ENCODE results near the gene KRT16. TPM values are rescaled to one million over a fixed set of nuclear protein-coding genes. Genes with fewer than 3 reads are reported as not detected.
"Not testable (repeated sequence)": the region's sequence is repeated elsewhere in the genome, so short reads cannot be mapped to it uniquely, and the experiment has no call there.

Gene KRT16
- total and polyA plus RNA-seq, 2 donors, result 0.20 TPM; not detected in 1

GRCh38 chr17:41582061-41582968 lies 30.3 kb downstream of the KRT16 start:
- not testable (repeated sequence) for H3K4me3 ChIP-seq (ENCODE audit: low read depth, low read length); DNase-seq (ENCODE audit: extremely low spot score); H3K27ac ChIP-seq (ENCODE audit: low read depth); H3K4me1 ChIP-seq (ENCODE audit: insufficient read depth); H3K36me3 ChIP-seq (ENCODE audit: insufficient read depth)
- 87% methylated on average over 13 of the region's 13 CpGs for WGBS

GRCh38 chr17:41581366-41582060 lies 31.1 kb downstream of the KRT16 start:
- Histone ChIP-seq H3K36me3 (ENCODE audit: insufficient read depth) (no peaks in the 10 kb centered on the region), H3K4me1 (ENCODE audit: insufficient read depth) (no peaks in the 10 kb centered on the region), H3K4me3 (ENCODE audit: low read depth, low read length) (no peak overlapping the region), H3K27ac (ENCODE audit: low read depth) (no peak overlapping the region)
- DNase-seq (ENCODE audit: extremely low spot score), result no peak
- 90% methylated on average over 4 of the region's 4 CpGs for WGBS

DNA sequence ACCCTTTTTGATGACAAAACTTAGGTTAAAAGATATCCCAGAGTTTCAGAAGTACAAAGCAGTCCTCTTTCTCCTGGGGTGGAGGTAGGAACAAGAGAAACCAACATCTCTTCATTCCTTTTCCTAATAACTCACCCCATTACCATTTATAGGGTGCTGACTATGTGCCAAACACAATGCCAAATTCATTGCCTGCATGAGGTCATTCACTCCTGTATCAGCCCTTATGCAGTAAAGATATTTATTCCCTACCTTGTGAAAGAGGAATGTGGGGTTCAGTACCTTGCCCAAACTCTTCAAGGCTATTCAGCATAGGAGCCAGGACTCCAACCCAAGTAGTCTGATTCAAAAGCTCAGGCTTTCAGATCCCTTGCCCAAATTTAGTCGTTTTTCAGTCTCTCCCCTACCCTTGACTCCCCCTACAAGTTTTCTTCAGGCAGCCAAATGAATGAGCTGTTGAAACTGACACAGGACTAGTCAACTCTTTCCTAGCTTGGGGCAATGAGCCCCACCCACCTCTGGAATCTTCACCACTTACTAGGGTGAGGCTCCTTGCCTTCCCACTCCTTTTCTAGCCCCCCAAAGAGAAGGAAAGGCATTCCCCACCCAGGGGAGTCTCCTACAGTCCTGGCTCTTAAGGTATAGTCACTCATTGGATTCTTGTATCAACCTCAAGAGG lies 31.7 kb downstream of the KRT16 start:
- DNase-seq (ENCODE audit: extremely low spot score), result no peak
- no peak overlapping the region for H3K27ac ChIP-seq (ENCODE audit: low read depth)
- no peaks in the 10 kb centered on the region for H3K4me1 ChIP-seq (ENCODE audit: insufficient read depth)
- WGBS, result 61% methylated on average over 1 of the region's 1 CpG
- H3K4me3 ChIP-seq (ENCODE audit: low read depth, low read length), result no peak overlapping the region
- H3K36me3 ChIP-seq (ENCODE audit: insufficient read depth), result no peaks in the 10 kb centered on the region

- no peak for DNase-seq (ENCODE audit: extremely low spot score)
These were observed 32.4 kb downstream of the KRT16 start for GRCh38 chr17:41580244-41580575.

DNA sequence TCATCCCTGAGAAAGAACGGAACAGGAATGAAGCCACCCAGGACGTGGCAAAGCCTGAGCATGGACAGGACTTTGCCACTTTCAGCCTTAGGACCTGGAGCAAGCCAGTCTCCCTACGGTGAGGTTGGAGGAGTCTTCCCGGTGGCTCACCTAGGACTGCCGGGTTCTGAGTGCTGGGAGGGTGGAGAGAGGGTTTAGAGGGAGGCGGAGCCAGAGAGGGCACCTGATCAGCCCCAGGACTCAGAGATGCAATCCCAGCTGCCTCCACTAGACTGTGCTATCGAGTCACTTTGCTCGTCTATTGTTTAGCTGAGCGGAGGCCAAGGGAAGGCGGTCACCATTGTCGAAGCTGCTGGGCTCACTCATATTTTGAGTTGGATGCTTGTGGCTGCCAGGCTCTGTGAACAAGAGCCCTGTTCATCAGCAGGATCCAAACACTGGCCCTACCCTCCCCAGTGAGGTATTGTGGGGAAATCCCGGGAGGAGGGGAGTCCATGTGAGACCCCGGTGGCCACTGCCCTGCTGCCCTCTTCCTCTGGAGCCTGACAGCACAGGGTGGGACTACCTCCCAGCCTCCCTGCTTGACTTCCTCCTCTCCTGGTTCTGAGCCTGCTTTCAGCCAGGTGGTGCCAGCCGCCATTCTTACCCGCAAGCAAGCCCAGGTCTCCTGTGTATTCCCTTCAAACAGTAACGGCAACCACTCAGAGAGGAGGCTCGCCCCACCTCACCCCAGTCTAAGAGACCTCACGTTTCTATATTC lies 32.9 kb downstream of the KRT16 start:
- Histone ChIP-seq H3K36me3 (ENCODE audit: insufficient read depth) (no peaks in the 10 kb centered on the region), H3K27ac (ENCODE audit: low read depth) (no peak overlapping the region), H3K4me1 (ENCODE audit: insufficient read depth) (no peaks in the 10 kb centered on the region), H3K4me3 (ENCODE audit: low read depth, low read length) (no peak overlapping the region)
- 41% methylated on average over 18 of the region's 18 CpGs for WGBS
- DNase-seq (ENCODE audit: extremely low spot score), result peak; percentile 67

More at GRCh38 chr17:41580244-41580575, 32.4 kb downstream of the KRT16 start:
- WGBS, result 89% methylated on average over 2 of the region's 2 CpGs
- Histone ChIP-seq H3K27ac (ENCODE audit: low read depth) (no peak overlapping the region), H3K36me3 (ENCODE audit: insufficient read depth) (no peaks in the 10 kb centered on the region), H3K4me3 (ENCODE audit: low read depth, low read length) (no peak overlapping the region), H3K4me1 (ENCODE audit: insufficient read depth) (no peaks in the 10 kb centered on the region)

- Histone ChIP-seq H3K4me3 (ENCODE audit: low read depth, low read length) (no peak overlapping the region), H3K4me1 (ENCODE audit: insufficient read depth) (no peaks in the 10 kb centered on the region), H3K36me3 (ENCODE audit: insufficient read depth) (no peaks in the 10 kb centered on the region), H3K27ac (ENCODE audit: low read depth) (no peak overlapping the region)
- WGBS, result 75% methylated on average over 5 of the region's 5 CpGs
- no peak for DNase-seq (ENCODE audit: extremely low spot score)
These were observed 33.6 kb downstream of the KRT16 start for GRCh38 chr17:41578971-41579370.

DNA sequence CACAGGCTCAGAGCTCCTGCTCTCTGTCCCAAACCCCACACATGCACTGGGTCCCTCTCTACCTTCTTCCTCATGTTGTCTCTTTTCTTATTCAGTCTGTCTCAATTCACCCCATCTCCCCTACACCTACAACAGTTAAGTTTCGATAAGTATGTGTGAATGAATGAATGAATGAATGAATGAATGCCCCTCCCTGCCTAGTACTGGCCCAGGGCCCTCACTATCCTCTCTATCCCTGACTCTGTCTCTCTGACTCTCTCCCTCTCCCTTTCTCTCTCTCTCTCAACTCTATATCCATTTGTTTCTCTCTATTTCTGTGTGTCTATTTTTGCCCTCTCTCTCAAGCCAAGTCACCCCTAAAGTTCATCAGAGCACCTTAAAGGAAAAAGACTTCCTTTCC lies 34.0 kb downstream of the KRT16 start:
- no peak for DNase-seq (ENCODE audit: extremely low spot score)
- WGBS, result 76% methylated on average over 1 of the region's 1 CpG
- H3K4me3 ChIP-seq (ENCODE audit: low read depth, low read length), result no peak overlapping the region
- no peaks in the 10 kb centered on the region for H3K36me3 ChIP-seq (ENCODE audit: insufficient read depth)
- H3K4me1 ChIP-seq (ENCODE audit: insufficient read depth), result no peaks in the 10 kb centered on the region
- no peak overlapping the region for H3K27ac ChIP-seq (ENCODE audit: low read depth)

DNA sequence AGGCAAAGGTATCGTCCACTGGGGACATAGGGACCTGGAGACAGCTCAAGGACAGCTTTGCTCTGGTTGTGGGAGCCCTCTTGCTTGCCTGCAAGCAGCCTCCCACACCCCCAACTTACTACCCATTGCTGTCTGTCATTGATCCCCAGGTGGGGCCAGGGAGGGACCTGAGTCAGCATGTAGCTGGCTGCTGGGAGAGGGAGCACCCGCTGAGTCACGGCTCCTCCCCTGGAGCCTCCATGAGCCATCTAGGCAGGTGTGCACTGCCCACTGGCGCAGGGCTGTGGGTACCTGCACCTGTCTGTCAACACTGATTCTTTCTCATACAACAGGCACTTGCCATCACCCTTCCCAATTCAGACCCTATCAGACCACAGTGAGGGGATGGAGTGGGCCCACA lies 35.8 kb downstream of the KRT16 start:
- H3K27ac ChIP-seq (ENCODE audit: low read depth); H3K4me1 ChIP-seq (ENCODE audit: insufficient read depth); H3K4me3 ChIP-seq (ENCODE audit: low read depth, low read length); H3K36me3 ChIP-seq (ENCODE audit: insufficient read depth); DNase-seq (ENCODE audit: extremely low spot score): not testable (repeated sequence)
- WGBS, result 82% methylated on average over 4 of the region's 4 CpGs

DNA sequence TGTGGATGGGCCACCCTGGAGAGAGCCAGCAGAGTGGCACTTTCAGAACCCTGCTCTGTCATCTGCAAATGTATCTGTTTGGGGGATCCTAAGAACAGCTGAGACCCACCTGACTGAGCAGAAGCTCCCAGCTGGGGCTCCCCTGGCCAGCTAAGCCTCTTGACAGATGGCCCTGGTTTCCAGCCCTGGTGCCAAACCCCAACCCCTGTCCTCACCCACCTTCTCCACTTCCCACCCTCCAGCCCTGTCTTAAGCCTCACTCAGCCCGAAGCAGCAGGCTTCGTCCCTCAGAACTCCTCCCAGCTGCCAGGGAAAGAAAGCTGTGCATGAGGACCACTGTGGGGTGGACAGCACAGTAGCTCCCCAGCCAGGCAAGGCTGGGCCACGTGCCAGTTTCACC lies 37.2 kb downstream of the KRT16 start:
- no peaks in the 10 kb centered on the region for H3K36me3 ChIP-seq (ENCODE audit: insufficient read depth)
- H3K4me3 ChIP-seq (ENCODE audit: low read depth, low read length), result no peak overlapping the region
- 27% methylated on average over 3 of the region's 3 CpGs for WGBS
- DNase-seq (ENCODE audit: extremely low spot score), result no peak
- H3K4me1 ChIP-seq (ENCODE audit: insufficient read depth), result no peaks in the 10 kb centered on the region
- no peak overlapping the region for H3K27ac ChIP-seq (ENCODE audit: low read depth)

- Histone ChIP-seq H3K36me3 (ENCODE audit: insufficient read depth) (no peaks in the 10 kb centered on the region), H3K27ac (ENCODE audit: low read depth) (no peak within 1 kb of the TSS), H3K4me3 (ENCODE audit: low read depth, low read length) (no peak within 1 kb of the TSS), H3K4me1 (ENCODE audit: insufficient read depth) (no peaks in the 10 kb centered on the region)
- DNase-seq (ENCODE audit: extremely low spot score), result no peak
- WGBS, result 49% methylated on average over 24 of the region's 24 CpGs
These were observed 40.8 kb downstream of the KRT16 start, which contains the start of gene KRT9 for GRCh38 chr17:41571561-41572434. Gene KRT9, minus strand, starts transcription at chr17:41572059. Its CDS starts 67 bp downstream, at chr17:41571992.

DNA sequence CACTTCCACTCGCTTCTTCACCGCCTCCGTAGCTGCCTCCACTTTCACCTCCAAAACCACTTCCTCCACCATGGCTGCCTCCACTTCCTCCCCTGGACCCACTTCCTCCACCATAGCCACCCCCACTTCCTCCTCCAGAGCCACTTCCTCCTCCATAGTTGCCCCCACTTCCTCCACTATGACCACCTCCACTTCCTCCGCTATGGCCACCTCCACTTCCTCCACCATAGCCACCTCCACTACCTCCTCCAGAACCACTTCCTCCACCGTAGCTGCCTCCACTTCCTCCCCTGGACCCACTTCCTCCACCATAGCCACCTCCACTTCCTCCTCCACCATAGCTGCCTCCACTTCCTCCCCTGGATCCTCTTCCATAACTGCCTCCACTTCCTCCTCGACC lies 45.2 kb downstream of the KRT16 start:
- Histone ChIP-seq H3K27ac (ENCODE audit: low read depth) (no peak overlapping the region), H3K4me1 (ENCODE audit: insufficient read depth) (no peaks in the 10 kb centered on the region), H3K4me3 (ENCODE audit: low read depth, low read length) (no peak overlapping the region), H3K36me3 (ENCODE audit: insufficient read depth) (no peaks in the 10 kb centered on the region)
- WGBS, result 85% methylated on average over 6 of the region's 6 CpGs
- no peak for DNase-seq (ENCODE audit: extremely low spot score)

DNA sequence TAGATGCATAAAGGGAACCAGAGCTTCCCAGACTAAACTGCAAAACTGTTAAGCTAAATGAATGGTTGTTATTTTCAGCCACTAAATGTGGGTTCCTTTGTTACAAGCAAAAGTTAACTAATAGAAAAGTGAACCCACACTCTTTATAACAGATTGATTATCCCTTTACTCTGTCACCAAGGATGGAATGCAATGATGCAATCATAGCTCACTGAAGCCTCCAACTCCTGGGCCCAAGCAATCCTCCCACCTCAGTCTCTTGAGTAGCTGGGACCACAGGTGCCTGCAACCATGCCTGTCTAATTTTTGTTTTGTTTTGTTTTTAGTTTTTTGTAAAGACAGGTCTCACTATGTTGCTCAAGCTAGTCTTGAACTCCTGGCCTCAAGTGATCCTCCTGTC lies 47.2 kb downstream of the KRT16 start:
- Histone ChIP-seq H3K4me1 (ENCODE audit: insufficient read depth) (no peaks in the 10 kb centered on the region), H3K27ac (ENCODE audit: low read depth) (no peak overlapping the region), H3K4me3 (ENCODE audit: low read depth, low read length) (no peak overlapping the region), H3K36me3 (ENCODE audit: insufficient read depth) (no peaks in the 10 kb centered on the region)
- DNase-seq (ENCODE audit: extremely low spot score), result no peak
